Progenitor cell of endocrine pancreas (in vitro differentiated cells): ENCODE measurements around the gene GUCY2D. TPM values are rescaled to one million over a fixed set of nuclear protein-coding genes. Genes with fewer than 3 reads are reported as not detected.

ENCODE experiments used
- DNase-seq: peaks from one replicate; pipeline ENCODE4 v3.0.0; 2021; ENCODE audit warnings: low spot score; ENCODE audit not compliant: unreplicated experiment
- H3K27ac Mint-ChIP-seq: 2 replicates; pipeline ENCODE4 v1.8.0; 2021; ENCODE audit warnings: mild to moderate bottlenecking, moderate library complexity, mixed read lengths
- H3K27me3 Mint-ChIP-seq: 2 replicates; pipeline ENCODE4 v1.8.0; 2021; ENCODE audit warnings: mixed read lengths
- H3K36me3 Mint-ChIP-seq: 2 replicates; pipeline ENCODE4 v1.8.0; 2022; ENCODE audit warnings: mixed read lengths; ENCODE audit not compliant: insufficient read depth
- H3K4me1 Mint-ChIP-seq: 2 replicates; pipeline ENCODE4 v1.8.0; 2021; ENCODE audit warnings: low read depth, mixed read lengths
- H3K4me3 Mint-ChIP-seq: 2 replicates; pipeline ENCODE4 v1.8.0; 2021; ENCODE audit warnings: low read depth, mild to moderate bottlenecking, moderate library complexity, mixed read lengths
- H3K9me3 Mint-ChIP-seq: 2 replicates; pipeline ENCODE4 v1.8.0; 2021; ENCODE audit warnings: low read depth, mixed read lengths
- total RNA-seq: library from RNA; stranded (reverse); gene quantifications from 2 replicates; pipeline ENCODE4 v1.2.1, GENCODE V29; 2021
- TF ChIP-seq, protein P1 (sequence below): fragments of 200-600 bp; sonication (generic); IDR thresholded peaks from one replicate; pipeline ENCODE4 v1.5.0; 2021; ENCODE audit warnings: antibody characterized with exemption, mild to moderate bottlenecking; ENCODE audit not compliant: unreplicated experiment

GUCY2D gene
- total RNA-seq, 1 donor from 2014 or later = not detected

GRCh38 chr17:7992924-7993323, 9.5 kb upstream of the GUCY2D start:
- Mint-ChIP-seq H3K4me1 (no peaks in the 10 kb centered on the region), H3K36me3 (no peaks in the 10 kb centered on the region), H3K27me3 (peaks cover 53% of the 10 kb centered on the region), H3K27ac (no peak overlapping the region), H3K9me3 (no peaks in the 10 kb centered on the region), H3K4me3 (no peak overlapping the region)
- TF ChIP-seq, protein P1, sequence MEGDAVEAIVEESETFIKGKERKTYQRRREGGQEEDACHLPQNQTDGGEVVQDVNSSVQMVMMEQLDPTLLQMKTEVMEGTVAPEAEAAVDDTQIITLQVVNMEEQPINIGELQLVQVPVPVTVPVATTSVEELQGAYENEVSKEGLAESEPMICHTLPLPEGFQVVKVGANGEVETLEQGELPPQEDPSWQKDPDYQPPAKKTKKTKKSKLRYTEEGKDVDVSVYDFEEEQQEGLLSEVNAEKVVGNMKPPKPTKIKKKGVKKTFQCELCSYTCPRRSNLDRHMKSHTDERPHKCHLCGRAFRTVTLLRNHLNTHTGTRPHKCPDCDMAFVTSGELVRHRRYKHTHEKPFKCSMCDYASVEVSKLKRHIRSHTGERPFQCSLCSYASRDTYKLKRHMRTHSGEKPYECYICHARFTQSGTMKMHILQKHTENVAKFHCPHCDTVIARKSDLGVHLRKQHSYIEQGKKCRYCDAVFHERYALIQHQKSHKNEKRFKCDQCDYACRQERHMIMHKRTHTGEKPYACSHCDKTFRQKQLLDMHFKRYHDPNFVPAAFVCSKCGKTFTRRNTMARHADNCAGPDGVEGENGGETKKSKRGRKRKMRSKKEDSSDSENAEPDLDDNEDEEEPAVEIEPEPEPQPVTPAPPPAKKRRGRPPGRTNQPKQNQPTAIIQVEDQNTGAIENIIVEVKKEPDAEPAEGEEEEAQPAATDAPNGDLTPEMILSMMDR = no peak
- DNase-seq = no peak

GRCh38 chr17:7993972-7994589, 8.3 kb upstream of the GUCY2D start:
- TF ChIP-seq, protein P1 = no peak
- peaks cover 53% of the 10 kb centered on the region for H3K27me3 Mint-ChIP-seq
- no peak overlapping the region for H3K27ac Mint-ChIP-seq
- H3K4me1 Mint-ChIP-seq = no peaks in the 10 kb centered on the region
- no peak for DNase-seq
- H3K36me3 Mint-ChIP-seq = no peaks in the 10 kb centered on the region
- H3K9me3 Mint-ChIP-seq = no peaks in the 10 kb centered on the region
- no peak overlapping the region for H3K4me3 Mint-ChIP-seq

DNA sequence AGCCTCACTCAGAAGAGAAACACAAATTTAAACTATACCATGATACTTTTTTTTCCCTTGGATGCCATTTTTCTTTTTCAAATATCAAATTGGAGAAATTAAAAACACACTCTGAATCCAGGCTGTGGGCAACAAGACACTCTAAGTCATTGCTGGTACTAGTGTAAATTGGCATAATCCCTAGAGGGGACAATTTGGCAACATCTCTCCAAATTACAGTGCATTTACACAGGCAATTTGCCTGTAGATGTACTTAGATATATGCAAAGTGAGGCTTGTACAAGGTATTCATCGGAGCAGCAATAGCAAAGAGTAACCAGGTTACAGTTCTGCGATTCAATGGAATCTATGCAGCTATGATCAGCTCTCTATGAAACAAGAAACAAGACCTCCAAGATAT, 6.7 kb upstream of the GUCY2D start:
- Mint-ChIP-seq H3K27me3 (peaks cover 48% of the 10 kb centered on the region), H3K4me3 (no peak overlapping the region), H3K9me3 (no peaks in the 10 kb centered on the region), H3K36me3 (no peaks in the 10 kb centered on the region), H3K4me1 (no peaks in the 10 kb centered on the region), H3K27ac (no peak overlapping the region)
- no peak for DNase-seq
- TF ChIP-seq, protein P1 = no peak

DNA sequence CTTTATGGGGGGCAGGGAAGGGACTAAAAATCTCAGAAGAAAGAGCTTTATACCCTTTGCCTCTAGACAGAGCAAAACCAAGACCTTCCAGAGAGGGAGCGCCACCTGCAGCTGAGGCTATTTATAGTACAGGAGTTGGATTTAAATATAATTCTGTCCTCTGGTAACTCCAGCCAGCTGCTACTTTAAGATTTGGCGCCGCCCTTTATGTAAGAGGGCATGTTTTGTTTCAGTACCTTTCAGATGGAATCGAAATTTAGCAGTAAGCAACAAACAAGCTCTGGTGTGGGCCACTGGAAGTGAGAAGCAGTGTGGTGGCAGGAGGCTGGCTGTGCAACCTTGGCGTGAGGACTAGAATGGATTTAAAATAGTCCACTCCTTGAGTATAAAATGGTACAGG, 5.2 kb upstream of the GUCY2D start:
- Mint-ChIP-seq H3K4me1 (no peaks in the 10 kb centered on the region), H3K9me3 (no peaks in the 10 kb centered on the region), H3K36me3 (no peaks in the 10 kb centered on the region), H3K27ac (no peak overlapping the region), H3K4me3 (no peak overlapping the region), H3K27me3 (peaks cover 55% of the 10 kb centered on the region)
- DNase-seq = no peak
- TF ChIP-seq, protein P1 = peak; percentile 37

- no peak for DNase-seq
- Mint-ChIP-seq H3K27me3 (peaks cover 65% of the 10 kb centered on the region), H3K27ac (no peak overlapping the region), H3K36me3 (no peaks in the 10 kb centered on the region), H3K9me3 (no peaks in the 10 kb centered on the region), H3K4me1 (no peaks in the 10 kb centered on the region), H3K4me3 (no peak overlapping the region)
- TF ChIP-seq, protein P1 = no peak
These were observed 542 bp downstream of the GUCY2D start for GRCh38 chr17:8002721-8003593.
